ENCODE data around the gene MBTD1. TPM values are rescaled to one million over a fixed set of nuclear protein-coding genes. Genes with fewer than 3 reads are reported as not detected.
A peak's percentile ranks its signal among the peaks of the same experiment; 100 is the strongest.

MBTD1 gene
- total and polyA plus RNA-seq, 9 of the 15 experiments (the other 6 are each of a cell fraction or from before 2014, with no cell fraction given) = 2.1 to 26.3 (median 13.3) TPM

- TF ChIP-seq BRF2 (IDR thresholded peaks at IDR 0.05; ENCODE audit: borderline replicate concordance, insufficient read depth, insufficient read length) (no peak), IRF9 (tag; IDR thresholded peaks at IDR 0.05) (no peak), KLF6 (CRISPR knock-in tag; IDR thresholded peaks at IDR 0.05; ENCODE audit: borderline replicate concordance) (no peak), ETV1 (tag; conservative IDR thresholded peaks at IDR 0.05; ENCODE audit: low read depth) (no peak), MAX (CRISPR knock-in tag; IDR thresholded peaks at IDR 0.05) (peak; percentile 87), SMARCE1 (IDR thresholded peaks at IDR 0.05) (no peak), POLR2H (tag; IDR thresholded peaks at IDR 0.05; ENCODE audit: low read depth) (no peak), ZSCAN29 (IDR thresholded peaks at IDR 0.05) (no peak), KAT7 (CRISPR knock-in tag; IDR thresholded peaks at IDR 0.05; ENCODE audit: borderline replicate concordance) (peak; percentile 24; the same call in 1 of the 2 replicates), NCOA1 (IDR thresholded peaks at IDR 0.05; ENCODE audit: low read depth) (no peak), GATA2 (CRISPR knock-in tag; IDR thresholded peaks at IDR 0.05) (no peak), SNIP1 (IDR thresholded peaks at IDR 0.05; ENCODE audit: low read depth) (no peak), NKRF (IDR thresholded peaks at IDR 0.05; ENCODE audit: borderline replicate concordance) (peak; percentile 99), BCOR (IDR thresholded peaks at IDR 0.05) (no peak), SOX6 (IDR thresholded peaks at IDR 0.05) (no peak), NFE2 (IDR thresholded peaks at IDR 0.05; ENCODE audit: low read depth) (no peak), MCM5 (IDR thresholded peaks at IDR 0.05; ENCODE audit: low read depth) (no peak), TFE3 (CRISPR knock-in tag; IDR thresholded peaks at IDR 0.05) (no peak), TAF1 (IDR thresholded peaks at IDR 0.05; ENCODE audit: control insufficient read depth, extremely low read depth, insufficient read depth, low read length, severe bottlenecking) (no peak), NFIX (CRISPR knock-in tag; IDR thresholded peaks at IDR 0.05; ENCODE audit: low read depth) (no peak), HIVEP1 (CRISPR knock-in tag; IDR thresholded peaks at IDR 0.05) (no peak), CREBBP (IDR thresholded peaks at IDR 0.05; ENCODE audit: low read depth, low read length) (no peak), ERF (CRISPR knock-in tag; IDR thresholded peaks at IDR 0.05) (no peak), ZNF263 (CRISPR knock-in tag; IDR thresholded peaks at IDR 0.05; ENCODE audit: borderline replicate concordance) (no peak)
These were observed 889 bp downstream of the MBTD1 start (continued) for GRCh38 chr17:51258756-51259563.
